ENCODE measurements around the gene PGAP2.
"Not testable (repeated sequence)": the region's sequence is repeated elsewhere in the genome, so short reads cannot be mapped to it uniquely, and the experiment has no call there.

PGAP2 gene

GRCh38 chr11:3807909-3808860 is at the start of gene PGAP2:
PGAP2 (plus strand) TSS chr11:3808560; CDS start chr11:3811260, 2,700 bp downstream.
- peak; percentile 84 for TF ChIP-seq CTCF (conservative IDR thresholded peaks at IDR 0.05; ENCODE audit: low read depth, low read length)
- H3K4me3 ChIP-seq (ENCODE audit: low read length): peak within 1 kb of the TSS; percentile 91
- DNase-seq (ENCODE audit: low read depth): no peak

DNA sequence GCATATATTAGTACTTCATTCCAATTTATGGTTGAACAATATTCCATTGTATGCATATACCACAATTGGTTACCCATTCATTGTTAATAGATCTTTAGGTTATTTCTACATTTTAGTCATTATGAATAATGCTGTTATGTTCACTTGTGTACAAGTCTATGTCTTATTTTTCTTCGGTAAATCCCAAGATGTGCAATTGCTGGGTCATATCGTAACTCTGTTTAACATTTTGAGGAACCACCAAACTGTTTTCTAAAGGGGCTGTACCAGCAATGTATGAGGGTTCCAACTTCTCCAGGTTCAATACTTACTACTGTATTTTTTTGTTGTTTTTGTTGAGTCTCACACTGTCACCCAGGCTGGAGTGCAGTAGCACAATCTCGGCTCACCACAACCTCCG is 44.1 kb upstream of the PGAP2 start:
- TF ChIP-seq CTCF (conservative IDR thresholded peaks at IDR 0.05; ENCODE audit: low read depth, low read length): no peak
- H3K4me3 ChIP-seq (ENCODE audit: low read length): no peak overlapping the region
- no peak for DNase-seq (ENCODE audit: low read depth)

DNA sequence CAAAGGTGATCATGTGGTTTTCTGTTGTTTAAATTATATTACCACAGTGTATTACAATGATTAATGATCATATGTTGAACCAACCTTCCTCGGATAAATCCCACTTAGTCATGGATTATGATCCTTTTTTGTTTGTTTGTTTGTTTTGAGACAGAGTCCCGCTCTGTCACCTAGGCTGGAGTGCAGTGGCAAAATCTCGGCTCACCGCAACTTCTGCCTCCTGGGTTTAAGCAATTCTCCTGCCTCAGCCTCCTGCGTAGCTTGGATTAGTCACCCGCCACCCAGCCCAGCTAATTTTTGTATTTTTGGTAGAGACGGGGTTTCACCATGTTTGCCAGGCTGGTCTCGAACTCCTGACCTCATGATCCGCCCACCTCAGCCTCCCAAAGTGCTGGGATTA is 41.5 kb upstream of the PGAP2 start:
- DNase-seq (ENCODE audit: low read depth); H3K4me3 ChIP-seq (ENCODE audit: low read length): not testable (repeated sequence)

GRCh38 chr11:3767536-3767935 is 40.8 kb upstream of the PGAP2 start:
- TF ChIP-seq CTCF (conservative IDR thresholded peaks at IDR 0.05; ENCODE audit: low read depth, low read length): no peak
- DNase-seq (ENCODE audit: low read depth): no peak
- H3K4me3 ChIP-seq (ENCODE audit: low read length): no peak overlapping the region

GRCh38 chr11:3773180-3773579 is 35.2 kb upstream of the PGAP2 start:
- H3K4me3 ChIP-seq (ENCODE audit: low read length): no peak overlapping the region
- DNase-seq (ENCODE audit: low read depth): no peak
- no peak for TF ChIP-seq CTCF (conservative IDR thresholded peaks at IDR 0.05; ENCODE audit: low read depth, low read length)

GRCh38 chr11:3775736-3776406 is 32.5 kb upstream of the PGAP2 start:
- no peak for TF ChIP-seq CTCF (conservative IDR thresholded peaks at IDR 0.05; ENCODE audit: low read depth, low read length)
- no peak overlapping the region for H3K4me3 ChIP-seq (ENCODE audit: low read length)
- no peak for DNase-seq (ENCODE audit: low read depth)

DNA sequence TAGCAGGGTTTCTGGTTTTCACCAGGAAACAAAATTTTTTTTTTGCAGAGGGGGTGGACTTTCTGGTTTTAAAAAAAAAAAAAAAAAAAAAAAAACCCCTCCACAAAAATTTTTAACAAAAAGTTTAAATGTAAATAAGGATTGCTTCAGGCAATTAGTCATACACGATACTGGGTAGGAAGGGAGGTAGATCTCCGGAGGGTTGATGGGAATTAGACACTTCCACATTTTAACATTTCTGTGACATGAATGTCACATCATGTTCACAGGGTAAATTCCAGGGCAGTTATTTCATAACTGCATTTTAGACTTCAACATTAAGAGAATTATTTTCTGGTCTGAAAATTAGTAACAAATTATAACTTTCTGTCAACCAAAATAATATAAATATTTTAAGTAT is 26.9 kb upstream of the PGAP2 start:
- no peak for DNase-seq (ENCODE audit: low read depth)
- TF ChIP-seq CTCF (conservative IDR thresholded peaks at IDR 0.05; ENCODE audit: low read depth, low read length): no peak

More for the DNA sequence above, 26.9 kb upstream of the PGAP2 start:
- no peak overlapping the region for H3K4me3 ChIP-seq (ENCODE audit: low read length)

Measured in retinal pigment epithelial cell (primary cell).